Activated CD4-positive, alpha-beta memory T cell treated with anti-CD3 and anti-CD28 coated beads for 36 hours (primary cell): ENCODE results near the gene ZNF281. TPM values are rescaled to one million over a fixed set of nuclear protein-coding genes. Genes with fewer than 3 reads are reported as not detected.
"Not testable (repeated sequence)": the region's sequence is repeated elsewhere in the genome, so short reads cannot be mapped to it uniquely, and the experiment has no call there.

ENCODE experiments used
- CTCF ChIA-PET: fragments of 350-600 bp; sonication (Branson Sonifier 250); formaldehyde crosslinking; loops from one replicate; lab custom pipeline; 2021; ENCODE audit warnings: antibody characterized with exemption, inconsistent platforms; lab: Charles Lee
- POLR2A ChIA-PET: fragments of 350-600 bp; sonication (Branson Sonifier 250); formaldehyde crosslinking; loops from one replicate; lab custom pipeline; 2021; ENCODE audit warnings: antibody characterized with exemption; lab: Charles Lee
- DNase-seq: peaks from one replicate; pipeline ENCODE4 v3.0.0-alpha.2; 2020
- H3K27ac Mint-ChIP-seq: one replicate; pipeline ENCODE4 v1.8.0; 2021; ENCODE audit warnings: mixed read lengths
- H3K27me3 Mint-ChIP-seq: one replicate; pipeline ENCODE4 v1.8.0; 2021; ENCODE audit warnings: mixed read lengths
- H3K36me3 Mint-ChIP-seq: one replicate; pipeline ENCODE4 v1.8.0; 2021; ENCODE audit warnings: mixed read lengths
- H3K4me1 Mint-ChIP-seq: one replicate; pipeline ENCODE4 v1.8.0; 2021; ENCODE audit warnings: low read depth, mixed read lengths
- H3K4me3 Mint-ChIP-seq: one replicate; pipeline ENCODE4 v1.8.0; 2021; ENCODE audit warnings: mild to moderate bottlenecking, mixed read lengths
- H3K9me3 Mint-ChIP-seq: one replicate; pipeline ENCODE4 v1.8.0; 2021; ENCODE audit warnings: mixed read lengths
- intact Hi-C: fragments of 100-400 bp; cut with micrococcal nuclease; formaldehyde crosslinking; loops from one replicate; pipeline ENCODE4 v1.15.1; 2023
- total RNA-seq, 2 experiments: library from RNA; stranded (reverse); gene quantifications; one replicate each; pipeline ENCODE4 v1.2.3, GENCODE V29; 2021

ZNF281 gene
- total RNA-seq, 2 experiments from 2014 or later: 11.0 to 11.2 TPM

GRCh38 chr1:200427744-200428143, 17.9 kb upstream of the ZNF281 start:
- CTCF ChIA-PET: no interaction called here

GRCh38 chr1:200426196-200426595, 16.4 kb upstream of the ZNF281 start:
- Mint-ChIP-seq H3K27ac (no peak overlapping the region), H3K9me3 (no peaks in the 10 kb centered on the region), H3K4me1 (peaks cover 5% of the 10 kb centered on the region), H3K4me3 (no peak overlapping the region), H3K36me3 (no peaks in the 10 kb centered on the region), H3K27me3 (no peaks in the 10 kb centered on the region)
- ChIA-PET POLR2A (no interaction called here), CTCF (no interaction called here)
- intact Hi-C loops: no loop called here
- no peak for DNase-seq

More at GRCh38 chr1:200427744-200428143, 17.9 kb upstream of the ZNF281 start:
- Mint-ChIP-seq H3K27me3 (peaks cover 3% of the 10 kb centered on the region), H3K27ac (no peak overlapping the region), H3K36me3 (no peaks in the 10 kb centered on the region), H3K9me3 (no peaks in the 10 kb centered on the region), H3K4me1 (peaks cover 8% of the 10 kb centered on the region), H3K4me3 (no peak overlapping the region)
- DNase-seq: no peak
- POLR2A ChIA-PET: no interaction called here
- intact Hi-C loops: no loop called here

- Mint-ChIP-seq H3K27me3 (no peaks in the 10 kb centered on the region), H3K4me3 (no peak overlapping the region), H3K36me3 (no peaks in the 10 kb centered on the region), H3K27ac (no peak overlapping the region), H3K9me3 (no peaks in the 10 kb centered on the region), H3K4me1 (no peaks in the 10 kb centered on the region)
- CTCF ChIA-PET: no interaction called here
- DNase-seq: no peak
- POLR2A ChIA-PET: no interaction called here
- intact Hi-C loops: no loop called here
Measured at GRCh38 chr1:200423235-200423634, 13.4 kb upstream of the ZNF281 start.

GRCh38 chr1:200422211-200422610, 12.4 kb upstream of the ZNF281 start:
- DNase-seq: no peak
- Mint-ChIP-seq H3K9me3 (no peaks in the 10 kb centered on the region), H3K4me3 (no peak overlapping the region), H3K27me3 (no peaks in the 10 kb centered on the region), H3K36me3 (no peaks in the 10 kb centered on the region), H3K27ac (no peak overlapping the region), H3K4me1 (no peaks in the 10 kb centered on the region)
- CTCF ChIA-PET: no interaction called here
- POLR2A ChIA-PET: no interaction called here
- intact Hi-C loops: no loop called here

- H3K27me3 Mint-ChIP-seq: no peaks in the 10 kb centered on the region
- CTCF ChIA-PET: interaction anchor here (0.6 to 1.6 kb wide), 4 partner anchors 73 to 710 kb away, joined by 3 to 8 read pairs (median 3); no protein-coding TSS in a partner anchor
Measured at GRCh38 chr1:200415789-200416593, 6.2 kb upstream of the ZNF281 start.

GRCh38 chr1:200415227-200415626, 5.4 kb upstream of the ZNF281 start:
- H3K4me1 Mint-ChIP-seq: peaks cover 20% of the 10 kb centered on the region
- intact Hi-C loops: no loop called here
- no peak overlapping the region for H3K4me3 Mint-ChIP-seq
- CTCF ChIA-PET: interaction anchor here (0.7 to 1.6 kb wide), 2 partner anchors 97 to 136 kb away, joined by 3 to 8 read pairs; no protein-coding TSS in a partner anchor
- no peak overlapping the region for H3K27ac Mint-ChIP-seq
- no peak for DNase-seq
- POLR2A ChIA-PET: no interaction called here
- no peaks in the 10 kb centered on the region for H3K36me3 Mint-ChIP-seq
- H3K9me3 Mint-ChIP-seq: no peaks in the 10 kb centered on the region
- H3K27me3 Mint-ChIP-seq: no peaks in the 10 kb centered on the region

More at GRCh38 chr1:200415789-200416593, 6.2 kb upstream of the ZNF281 start:
- DNase-seq: no peak
- intact Hi-C loops: no loop called here
- peaks cover 14% of the 10 kb centered on the region for H3K4me1 Mint-ChIP-seq
- POLR2A ChIA-PET: no interaction called here
- H3K36me3 Mint-ChIP-seq: no peaks in the 10 kb centered on the region
- no peak overlapping the region for H3K27ac Mint-ChIP-seq
- H3K4me3 Mint-ChIP-seq: no peak overlapping the region
- no peaks in the 10 kb centered on the region for H3K9me3 Mint-ChIP-seq

- DNase-seq: no peak
- H3K4me3 Mint-ChIP-seq: no peak overlapping the region
- no peaks in the 10 kb centered on the region for H3K27me3 Mint-ChIP-seq
- peaks cover 2% of the 10 kb centered on the region for H3K36me3 Mint-ChIP-seq
- H3K9me3 Mint-ChIP-seq: no peaks in the 10 kb centered on the region
- intact Hi-C loops: loop anchor here (5.0 kb wide), 1 partner anchor 262 kb away; no protein-coding TSS in a partner anchor
- H3K4me1 Mint-ChIP-seq: peaks cover 23% of the 10 kb centered on the region
- ChIA-PET CTCF (no interaction called here), POLR2A (no interaction called here)
- no peak overlapping the region for H3K27ac Mint-ChIP-seq
Measured at GRCh38 chr1:200414657-200415056, 4.8 kb upstream of the ZNF281 start.

- H3K36me3 Mint-ChIP-seq, H3K9me3 Mint-ChIP-seq, CTCF ChIA-PET, H3K27me3 Mint-ChIP-seq, H3K27ac Mint-ChIP-seq, POLR2A ChIA-PET, H3K4me3 Mint-ChIP-seq, DNase-seq: not testable (repeated sequence)
- H3K4me1 Mint-ChIP-seq: peaks cover 27% of the 10 kb centered on the region
- intact Hi-C loops: loop anchor here (5.0 kb wide), 1 partner anchor 261 kb away; no protein-coding TSS in a partner anchor
Measured at GRCh38 chr1:200413766-200414165, 3.9 kb upstream of the ZNF281 start.

GRCh38 chr1:200411406-200412257, 1.8 kb upstream of the ZNF281 start:
- no peak overlapping the region for H3K4me3 Mint-ChIP-seq
- CTCF ChIA-PET: interaction anchor here (2.4 kb wide), 1 partner anchor 78 kb away, joined by 13 read pairs; no protein-coding TSS in a partner anchor

GRCh38 chr1:200410566-200410878, 686 bp upstream of the ZNF281 start:
- ChIA-PET POLR2A (interaction anchor here (0.5 to 1.6 kb wide), 3 partner anchors 63 to 73 kb away, joined by 3 to 6 read pairs (median 4); no protein-coding TSS in a partner anchor), CTCF (no interaction called here)
- Mint-ChIP-seq H3K9me3 (no peaks in the 10 kb centered on the region), H3K36me3 (peaks cover 31% of the 10 kb centered on the region), H3K4me3 (peak overlapping the region; percentile 87), H3K4me1 (peaks cover 48% of the 10 kb centered on the region), H3K27me3 (no peaks in the 10 kb centered on the region), H3K27ac (peak overlapping the region; percentile 88)
- intact Hi-C loops: loop anchor here (1.0 to 5.0 kb wide), 4 partner anchors 38 to 258 kb away; no protein-coding TSS in a partner anchor
- DNase-seq: no peak

More at GRCh38 chr1:200411406-200412257, 1.8 kb upstream of the ZNF281 start:
- H3K36me3 Mint-ChIP-seq: peaks cover 26% of the 10 kb centered on the region
- DNase-seq: no peak
- intact Hi-C loops: loop anchor here (2.0 to 5.0 kb wide), 2 partner anchors 71 to 259 kb away; no protein-coding TSS in a partner anchor
- H3K27ac Mint-ChIP-seq: no peak overlapping the region
- POLR2A ChIA-PET: interaction anchor here (0.5 kb wide), 1 partner anchor 62 kb away, joined by 4 read pairs; no protein-coding TSS in a partner anchor
- no peaks in the 10 kb centered on the region for H3K9me3 Mint-ChIP-seq
- peaks cover 46% of the 10 kb centered on the region for H3K4me1 Mint-ChIP-seq
- no peaks in the 10 kb centered on the region for H3K27me3 Mint-ChIP-seq

GRCh38 chr1:200409203-200409760, 554 bp downstream of the ZNF281 start:
- Mint-ChIP-seq H3K36me3 (peaks cover 33% of the 10 kb centered on the region), H3K4me1 (peaks cover 49% of the 10 kb centered on the region), H3K27me3 (no peaks in the 10 kb centered on the region), H3K27ac (peak overlapping the region; percentile 88), H3K9me3 (no peaks in the 10 kb centered on the region), H3K4me3 (peak overlapping the region; percentile 87)
- ChIA-PET POLR2A (interaction anchor here (1.1 to 1.6 kb wide), 2 partner anchors 65 to 74 kb away, joined by 3 to 6 read pairs; no protein-coding TSS in a partner anchor), CTCF (interaction anchor here (0.8 kb wide), 1 partner anchor 118 kb away, joined by 3 read pairs; no protein-coding TSS in a partner anchor)
- intact Hi-C loops: loop anchor here (2.0 kb wide), 1 partner anchor 56 kb away; no protein-coding TSS in a partner anchor
- peak; percentile 57 for DNase-seq
